GM20431 (cell line): ENCODE data around the gene LRRC38.
"Not testable (repeated sequence)": the region's sequence is repeated elsewhere in the genome, so short reads cannot be mapped to it uniquely, and the experiment has no call there.

ENCODE experiments used
- in situ Hi-C: fragments of 300-500 bp; cut with MseI, MboI; formaldehyde crosslinking; loops from one replicate; pipeline ENCODE4 v1.15.0; 2020; ENCODE audit warnings: low sequenced_read_pairs; ENCODE audit not compliant: unreplicated experiment

The LRRC38 gene

DNA sequence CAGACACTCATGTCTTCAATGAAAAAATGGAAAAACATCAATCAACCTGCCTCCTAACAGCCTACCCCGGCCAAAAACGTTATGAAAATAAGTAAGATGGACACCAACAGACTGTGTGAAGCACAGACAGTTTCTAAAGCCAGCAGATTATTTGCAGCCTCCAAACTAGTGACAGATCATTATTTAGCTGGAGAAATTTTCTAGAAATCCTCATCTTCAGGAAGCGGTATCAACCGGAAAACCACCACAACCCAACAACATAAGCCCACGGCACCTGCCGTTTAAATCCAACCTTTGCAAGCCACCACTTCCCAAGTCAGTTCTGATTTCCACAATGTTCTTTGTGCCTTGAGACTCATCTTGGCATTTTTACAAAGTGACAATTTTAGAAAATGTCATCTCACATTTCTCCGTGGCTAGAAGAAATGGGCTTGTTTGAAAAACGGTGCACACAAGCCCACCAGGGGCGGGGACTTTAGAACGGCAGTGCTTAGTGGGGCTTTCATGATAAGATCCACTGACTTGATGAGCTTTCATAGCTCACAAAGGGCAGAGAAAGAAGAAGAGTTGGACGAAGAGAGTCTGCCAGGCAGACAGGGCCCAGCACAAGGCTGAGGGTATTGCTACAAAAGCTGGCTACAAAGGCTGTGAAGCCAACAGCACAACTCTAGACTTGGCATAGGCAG lies 34.5 kb downstream of the LRRC38 start:
- in situ Hi-C loops, result no loop called here

- in situ Hi-C loops, result no loop called here
Observed at GRCh38 chr1:13478692-13479091, 35.1 kb downstream of the LRRC38 start.

GRCh38 chr1:13469343-13469742 lies 44.5 kb downstream of the LRRC38 start:
- in situ Hi-C loops, result no loop called here

GRCh38 chr1:13465515-13465914 lies 48.3 kb downstream of the LRRC38 start:
- in situ Hi-C loops, result no loop called here

GRCh38 chr1:13462682-13463081 lies 51.1 kb downstream of the LRRC38 start:
- in situ Hi-C loops, result no loop called here

- in situ Hi-C loops, result no loop called here
Observed at GRCh38 chr1:13461977-13462376, 51.8 kb downstream of the LRRC38 start.

GRCh38 chr1:13456904-13457532 lies 56.8 kb downstream of the LRRC38 start:
- in situ Hi-C loops, result no loop called here

GRCh38 chr1:13451399-13451965 lies 62.3 kb downstream of the LRRC38 start:
- in situ Hi-C loops, result no loop called here

- in situ Hi-C loops, result no loop called here
Observed at GRCh38 chr1:13450204-13450603, 63.6 kb downstream of the LRRC38 start.

- in situ Hi-C loops, result no loop called here
Observed at GRCh38 chr1:13443335-13443979, 70.3 kb downstream of the LRRC38 start.

DNA sequence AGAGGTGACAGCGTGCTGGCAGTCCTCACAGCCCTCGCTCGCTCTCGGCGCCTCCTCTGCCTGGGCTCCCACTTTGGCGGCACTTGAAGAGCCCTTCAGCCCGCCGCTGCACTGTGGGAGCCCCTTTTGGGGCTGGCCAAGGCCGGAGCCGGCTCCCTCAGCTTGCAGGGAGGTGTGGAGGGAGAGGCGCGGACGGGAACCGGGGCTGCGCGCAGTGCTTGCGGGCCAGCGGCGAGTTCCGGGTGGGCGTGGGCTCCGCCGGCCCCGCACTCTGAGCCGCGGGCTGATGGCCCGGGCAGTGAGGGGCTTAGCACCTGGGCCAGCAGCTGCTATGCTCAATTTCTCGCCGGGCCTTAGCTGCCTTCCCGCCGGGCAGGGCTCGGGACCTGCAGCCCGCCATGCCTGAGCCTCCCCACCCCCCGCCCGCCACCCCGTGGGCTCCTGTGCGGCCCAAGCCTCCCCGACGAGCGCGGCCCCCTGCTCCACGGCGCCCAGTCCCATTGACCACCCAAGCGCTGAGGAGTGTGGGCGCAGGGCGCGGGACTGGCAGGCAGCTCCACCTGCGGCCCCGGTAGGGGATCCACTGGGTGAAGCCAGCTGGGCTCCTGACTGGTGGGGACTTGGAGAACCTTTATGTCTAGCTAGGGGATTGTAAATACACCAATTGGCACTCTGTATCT lies 74.6 kb downstream of the LRRC38 start:
- in situ Hi-C loops, result not testable (repeated sequence)

DNA sequence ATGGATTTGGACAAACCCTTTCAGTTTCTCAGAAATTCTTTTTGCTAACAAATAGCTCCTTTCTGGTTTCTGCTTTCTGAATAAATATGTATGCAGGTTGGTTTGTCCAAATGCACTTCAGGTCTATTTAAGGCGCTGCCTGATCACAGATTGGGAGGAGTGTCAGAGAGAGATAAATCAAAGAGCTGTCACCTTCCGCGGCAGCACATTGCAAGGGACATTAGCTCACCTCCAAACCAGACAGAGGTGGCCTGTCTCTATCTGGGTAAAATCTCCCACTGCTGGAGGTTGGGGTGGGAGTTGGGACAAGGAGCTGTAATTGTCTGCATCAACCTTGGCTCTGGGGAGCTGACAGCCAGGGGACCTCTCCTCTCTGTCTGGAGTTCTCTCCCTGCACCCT lies 78.3 kb downstream of the LRRC38 start:
- in situ Hi-C loops, result no loop called here

DNA sequence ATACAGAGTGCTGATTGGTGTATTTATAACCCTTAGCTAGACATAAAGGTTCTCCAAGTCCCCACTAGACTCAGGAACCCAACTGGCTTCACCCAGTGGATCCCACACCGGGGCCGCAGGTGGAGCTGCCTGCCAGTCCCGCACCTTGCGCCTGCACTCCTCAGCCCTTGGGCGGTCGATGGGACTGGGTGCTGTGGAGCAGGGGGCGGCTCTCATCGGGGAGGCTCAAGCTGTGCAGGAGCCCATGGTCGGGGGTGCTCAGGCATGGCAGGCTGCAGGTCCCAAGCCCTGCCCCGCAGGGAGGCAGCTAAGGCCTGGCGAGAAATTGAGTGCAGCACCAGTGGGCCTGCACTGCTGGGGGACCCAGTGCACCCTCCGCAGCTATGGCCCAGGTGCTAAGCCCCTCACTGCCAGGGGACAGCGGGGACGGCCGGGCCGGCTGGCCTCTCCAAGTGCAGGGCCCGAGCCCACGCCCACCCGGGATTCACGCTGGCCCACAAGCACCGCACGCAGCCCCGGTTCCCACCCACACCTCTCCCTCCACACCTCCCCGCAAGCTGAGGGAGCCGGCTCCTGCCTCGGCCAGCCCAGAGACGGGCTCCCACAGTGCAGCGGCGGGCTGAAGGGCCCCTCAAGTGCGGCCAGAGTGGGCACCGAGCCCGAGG lies 80.0 kb downstream of the LRRC38 start:
- in situ Hi-C loops, result not testable (repeated sequence)

- in situ Hi-C loops, result no loop called here
Observed at GRCh38 chr1:13432251-13432650, 81.6 kb downstream of the LRRC38 start.

- in situ Hi-C loops, result no loop called here
Observed at GRCh38 chr1:13430495-13430894, 83.3 kb downstream of the LRRC38 start.
